Stimulated activated CD8-positive, alpha-beta memory T cell treated with anti-CD3 and anti-CD28 coated beads, Interleukin-12 subunit alpha, Interleukin-12 subunit beta, amount 100 ng/mL, for 24 hours (primary cell): ENCODE measurements around the gene GLTPD2.
"Not testable (repeated sequence)": the region's sequence is repeated elsewhere in the genome, so short reads cannot be mapped to it uniquely, and the experiment has no call there.

Source experiments
- DNase-seq: peaks from one replicate; pipeline ENCODE4 v3.0.0-alpha.2; 2020; ENCODE audit errors: extremely low read depth

The GLTPD2 gene

GRCh38 chr17:4807605-4808377, 19.0 kb downstream of the GLTPD2 start:
- DNase-seq, result no peak

GRCh38 chr17:4808378-4808767, 19.6 kb downstream of the GLTPD2 start:
- no peak for DNase-seq

GRCh38 chr17:4810696-4811290, 22.0 kb downstream of the GLTPD2 start:
- no peak for DNase-seq

GRCh38 chr17:4811471-4811870, 22.7 kb downstream of the GLTPD2 start:
- DNase-seq, result no peak

GRCh38 chr17:4812690-4813089, 23.9 kb downstream of the GLTPD2 start:
- DNase-seq, result no peak

GRCh38 chr17:4815043-4815675, 26.4 kb downstream of the GLTPD2 start:
- DNase-seq, result no peak

- no peak for DNase-seq
Measured at GRCh38 chr17:4816826-4817225, 28.1 kb downstream of the GLTPD2 start.

GRCh38 chr17:4818276-4818675, 29.5 kb downstream of the GLTPD2 start:
- DNase-seq, result no peak

- no peak for DNase-seq
Measured at GRCh38 chr17:4822835-4823234, 34.1 kb downstream of the GLTPD2 start.

GRCh38 chr17:4823373-4824089, 34.8 kb downstream of the GLTPD2 start:
- no peak for DNase-seq

- DNase-seq, result no peak
Measured at GRCh38 chr17:4827399-4827798, 38.6 kb downstream of the GLTPD2 start.

- DNase-seq, result not testable (repeated sequence)
Measured at GRCh38 chr17:4832829-4833177, 44.0 kb downstream of the GLTPD2 start.

GRCh38 chr17:4833178-4833940, 44.6 kb downstream of the GLTPD2 start, which contains the start of gene MINK1:
Gene MINK1, plus strand, starts transcription at chr17:4833340. Its CDS starts 244 bp downstream, at chr17:4833584.
- peak; percentile 67 for DNase-seq

GRCh38 chr17:4833941-4834680, 45.3 kb downstream of the GLTPD2 start:
- DNase-seq, result no peak

GRCh38 chr17:4834681-4835020, 45.9 kb downstream of the GLTPD2 start:
- DNase-seq, result no peak

- DNase-seq, result no peak
Measured at GRCh38 chr17:4836221-4836620, 47.5 kb downstream of the GLTPD2 start.

GRCh38 chr17:4837471-4838308, 48.9 kb downstream of the GLTPD2 start:
- DNase-seq, result no peak

- DNase-seq, result no peak
Measured at GRCh38 chr17:4838309-4838785, 49.6 kb downstream of the GLTPD2 start.

- DNase-seq, result no peak
Measured at GRCh38 chr17:4839221-4839620, 50.5 kb downstream of the GLTPD2 start.
